Neural cell (in vitro differentiated cells): ENCODE data around the gene PARP8. TPM values are rescaled to one million over a fixed set of nuclear protein-coding genes. Genes with fewer than 3 reads are reported as not detected.

Source experiments
- H2AFZ ChIP-seq: fragments of 200-600, 300-800 bp; sonication (generic), shearing (Covaris generic); 2 replicates; pipeline ENCODE4 v1.6.0; 2014; ENCODE audit warnings: low read depth, mild to moderate bottlenecking, antibody characterized with exemption, low read length, moderate library complexity
- H3F3A ChIP-seq: fragments of 200-600 bp; shearing (Covaris generic); 2 replicates; pipeline ENCODE4 v1.6.1; 2016; ENCODE audit warnings: mild to moderate bottlenecking, moderate library complexity, mixed read lengths, antibody characterized with exemption, low read length; ENCODE audit not compliant: insufficient read depth, poor library complexity, severe bottlenecking
- H3K27ac ChIP-seq: fragments of 200-600, 300-800 bp; sonication (generic), shearing (Covaris generic); 2 replicates; pipeline ENCODE4 v1.5.1; 2014; ENCODE audit warnings: mild to moderate bottlenecking, low read length, moderate library complexity
- H3K27me3 ChIP-seq: fragments of 300-800, 200-600 bp; sonication (generic), shearing (Covaris generic); 2 replicates; pipeline ENCODE4 v1.6.0; 2014; ENCODE audit warnings: mild to moderate bottlenecking, low read depth, low read length, moderate library complexity; ENCODE audit not compliant: insufficient read depth
- H3K36me3 ChIP-seq: fragments of 300-800, 200-600 bp; sonication (generic), shearing (Covaris generic); 2 replicates; pipeline ENCODE4 v1.5.1; 2014; ENCODE audit warnings: mild to moderate bottlenecking, antibody characterized with exemption, low read length, moderate library complexity; ENCODE audit not compliant: insufficient read depth
- H3K4me2 ChIP-seq: fragments of 300-800, 200-600 bp; sonication (generic), shearing (Covaris generic); 2 replicates; pipeline ENCODE4 v1.6.0; 2014; ENCODE audit warnings: mild to moderate bottlenecking, low read length
- H3K4me3 ChIP-seq: fragments of 300-800, 200-600 bp; sonication (generic), shearing (Covaris generic); 2 replicates; pipeline ENCODE4 v1.5.1; 2014; ENCODE audit warnings: mild to moderate bottlenecking, low read length, moderate library complexity
- H3K79me2 ChIP-seq: fragments of 200-600 bp; shearing (Covaris generic); replicated peaks from 2 replicates; pipeline ENCODE4 v1.6.0; 2014; ENCODE audit warnings: mild to moderate bottlenecking, low read length, moderate library complexity; ENCODE audit not compliant: insufficient read depth
- H3K9ac ChIP-seq: fragments of 300-800, 200-600 bp; sonication (generic), shearing (Covaris generic); 2 replicates; pipeline ENCODE4 v1.6.1; 2016; ENCODE audit warnings: mild to moderate bottlenecking, low read length, mixed read lengths
- H3K9me2 ChIP-seq: fragments of 200-600 bp; shearing (Covaris generic); 2 replicates; pipeline ENCODE4 v1.6.1; 2016; ENCODE audit warnings: mild to moderate bottlenecking, low read length, mixed read lengths; ENCODE audit not compliant: insufficient read depth
- H3K9me3 ChIP-seq: fragments of 200-600, 300-800 bp; sonication (generic), shearing (Covaris generic); 2 replicates; pipeline ENCODE4 v1.6.1; 2016; ENCODE audit warnings: mild to moderate bottlenecking, mixed run types, low read length, moderate library complexity, mixed read lengths
- H4K20me1 ChIP-seq: fragments of 200-600 bp; shearing (Covaris generic); 2 replicates; pipeline ENCODE4 v1.6.1; 2016; ENCODE audit warnings: mild to moderate bottlenecking, mixed run types; ENCODE audit not compliant: insufficient read depth
- EP300 ChIP-seq: fragments of 450-650 bp; conservative IDR thresholded peaks from 2 replicates; pipeline ENCODE4 v1.6.1; 2014; ENCODE audit warnings: antibody characterized with exemption, mild to moderate bottlenecking, moderate library complexity; ENCODE audit not compliant: poor library complexity, severe bottlenecking
- EZH2 ChIP-seq: fragments of 200-600, 300-800 bp; shearing (Covaris generic), sonication (generic); IDR thresholded peaks from 2 replicates; pipeline ENCODE4 v1.6.1; 2014; ENCODE audit warnings: antibody characterized with exemption, low read length, borderline replicate concordance, mild to moderate bottlenecking; ENCODE audit not compliant: insufficient read depth, poor library complexity, severe bottlenecking
- MXI1 ChIP-seq: fragments of 450-650 bp; conservative IDR thresholded peaks from 2 replicates; pipeline ENCODE4 v1.6.1; 2014; ENCODE audit warnings: antibody characterized with exemption, mild to moderate bottlenecking; ENCODE audit not compliant: poor library complexity, severe bottlenecking
- POLR2AphosphoS5 ChIP-seq: IDR thresholded peaks from 2 replicates; pipeline ENCODE4 v1.6.1; 2012
- RAD21 ChIP-seq: fragments of 450-650 bp; conservative IDR thresholded peaks from 2 replicates; pipeline ENCODE4 v1.6.1; 2014; ENCODE audit warnings: antibody characterized with exemption, mild to moderate bottlenecking, moderate library complexity
- REST ChIP-seq: IDR thresholded peaks from 2 replicates; pipeline ENCODE4 v1.6.1; 2012; ENCODE audit warnings: borderline replicate concordance
- SMC3 ChIP-seq: fragments of 450-650 bp; conservative IDR thresholded peaks from 2 replicates; pipeline ENCODE4 v1.6.1; 2014; ENCODE audit warnings: antibody characterized with exemption, mild to moderate bottlenecking, moderate library complexity; ENCODE audit not compliant: poor library complexity
- TAF1 ChIP-seq: IDR thresholded peaks from 2 replicates; pipeline ENCODE4 v1.6.1; 2012; ENCODE audit warnings: low read depth
- polyA plus RNA-seq: library from polyadenylated mRNA; depleted of rRNA; stranded (reverse); fragments of >200 nt; gene quantifications from 2 replicates; pipeline ENCODE4 v1.2.3, GENCODE V29; 2014
- TF ChIP-seq, protein P1 (sequence below): fragments of 450-650 bp; IDR thresholded peaks from 2 replicates; pipeline ENCODE4 v1.5.1; 2014; ENCODE audit warnings: antibody characterized with exemption, mild to moderate bottlenecking, moderate library complexity; ENCODE audit not compliant: poor library complexity, severe bottlenecking

Gene PARP8
- polyA plus RNA-seq, 1 donor from 2014 or later, result 29.9 TPM

- Histone ChIP-seq H3K4me3 (no peak overlapping the region), H3K36me3 (no peaks in the 10 kb centered on the region), H2AFZ (no peak overlapping the region), H3K27ac (no peak overlapping the region), H3F3A (no peaks in the 10 kb centered on the region), H3K4me2 (no peak overlapping the region), H3K9me2 (no peaks in the 10 kb centered on the region), H4K20me1 (no peaks in the 10 kb centered on the region), H3K79me2 (no peaks in the 10 kb centered on the region), H3K9me3 (no peaks in the 10 kb centered on the region), H3K27me3 (no peaks in the 10 kb centered on the region), H3K9ac (no peak overlapping the region)
- TF ChIP-seq SMC3 (no peak), POLR2AphosphoS5 (no peak), MXI1 (no peak), EZH2 (no peak), RAD21 (no peak), EP300 (no peak), REST (no peak), TAF1 (no peak)
- TF ChIP-seq, protein P1, sequence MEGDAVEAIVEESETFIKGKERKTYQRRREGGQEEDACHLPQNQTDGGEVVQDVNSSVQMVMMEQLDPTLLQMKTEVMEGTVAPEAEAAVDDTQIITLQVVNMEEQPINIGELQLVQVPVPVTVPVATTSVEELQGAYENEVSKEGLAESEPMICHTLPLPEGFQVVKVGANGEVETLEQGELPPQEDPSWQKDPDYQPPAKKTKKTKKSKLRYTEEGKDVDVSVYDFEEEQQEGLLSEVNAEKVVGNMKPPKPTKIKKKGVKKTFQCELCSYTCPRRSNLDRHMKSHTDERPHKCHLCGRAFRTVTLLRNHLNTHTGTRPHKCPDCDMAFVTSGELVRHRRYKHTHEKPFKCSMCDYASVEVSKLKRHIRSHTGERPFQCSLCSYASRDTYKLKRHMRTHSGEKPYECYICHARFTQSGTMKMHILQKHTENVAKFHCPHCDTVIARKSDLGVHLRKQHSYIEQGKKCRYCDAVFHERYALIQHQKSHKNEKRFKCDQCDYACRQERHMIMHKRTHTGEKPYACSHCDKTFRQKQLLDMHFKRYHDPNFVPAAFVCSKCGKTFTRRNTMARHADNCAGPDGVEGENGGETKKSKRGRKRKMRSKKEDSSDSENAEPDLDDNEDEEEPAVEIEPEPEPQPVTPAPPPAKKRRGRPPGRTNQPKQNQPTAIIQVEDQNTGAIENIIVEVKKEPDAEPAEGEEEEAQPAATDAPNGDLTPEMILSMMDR, result no peak
These were observed 161.2 kb downstream of the PARP8 start for GRCh38 chr5:50827516-50828247.

- TF ChIP-seq POLR2AphosphoS5 (peak; percentile 39), RAD21 (no peak), EP300 (peak; percentile 65), TAF1 (no peak), MXI1 (no peak), SMC3 (no peak), REST (peak; percentile 10), EZH2 (no peak)
- TF ChIP-seq, protein P1, result no peak
- H3K4me2 ChIP-seq, result no peak overlapping the region
These were observed 162.6 kb downstream of the PARP8 start for GRCh38 chr5:50829023-50829422.

More at GRCh38 chr5:50829023-50829422, 162.6 kb downstream of the PARP8 start:
- H3K9me3 ChIP-seq, result no peaks in the 10 kb centered on the region
- no peak overlapping the region for H3K9ac ChIP-seq
- no peaks in the 10 kb centered on the region for H4K20me1 ChIP-seq
- no peaks in the 10 kb centered on the region for H3K79me2 ChIP-seq
- H3K4me3 ChIP-seq, result peak overlapping the region; percentile 6
- H3K36me3 ChIP-seq, result no peaks in the 10 kb centered on the region
- H3K27ac ChIP-seq, result peak overlapping the region; percentile 38
- no peaks in the 10 kb centered on the region for H3K9me2 ChIP-seq
- H2AFZ ChIP-seq, result no peak overlapping the region
- no peaks in the 10 kb centered on the region for H3F3A ChIP-seq
- H3K27me3 ChIP-seq, result no peaks in the 10 kb centered on the region
